PFSK-1 (cell line): Measurements from ENCODE around the gene LIMS2.

ENCODE experiments used
- FOXP2 ChIP-seq: optimal IDR thresholded peaks from 2 replicates; pipeline ENCODE3; 2011; ENCODE audit warnings: borderline replicate concordance, control low read depth, inconsistent platforms; ENCODE audit not compliant: insufficient read depth; ENCODE audit errors: extremely low read length, extremely low read depth
- POLR2AphosphoS5 ChIP-seq: IDR thresholded peaks from 2 replicates; pipeline ENCODE4 v1.6.1; 2012; ENCODE audit warnings: low read depth, mild to moderate bottlenecking, control low read depth, low read length, moderate library complexity
- REST ChIP-seq, 2 experiments: IDR thresholded peaks; 2 replicates each; pipeline versions ENCODE4 v1.6.1 to v1.8.0; 2011 to 2012; ENCODE audit warnings: low read depth in 2 of 2, low read length in 2 of 2, control low read depth in 1 of 2, inconsistent platforms in 1 of 2, mild to moderate bottlenecking in 1 of 2, moderate library complexity in 1 of 2; ENCODE audit not compliant: insufficient read depth in 1 of 2
- SIN3A ChIP-seq: IDR thresholded peaks from 2 replicates; pipeline ENCODE4 v1.6.1; 2012; ENCODE audit warnings: mild to moderate bottlenecking, low read length, moderate library complexity, borderline replicate concordance; ENCODE audit not compliant: insufficient read depth
- TAF1 ChIP-seq: IDR thresholded peaks from 2 replicates; pipeline ENCODE4 v1.6.1; 2012; ENCODE audit warnings: low read length, control low read depth, borderline replicate concordance; ENCODE audit not compliant: insufficient read depth

Gene LIMS2

GRCh38 chr2:127683056-127683455 is 7.7 kb upstream of the LIMS2 start:
- TF ChIP-seq REST (IDR thresholded peaks at IDR 0.05; ENCODE audit: insufficient read depth in 1 of 2, low read depth in 2 of 2, low read length in 2 of 2) (no peak), TAF1 (no peak), FOXP2 (no peak), SIN3A (no peak), POLR2AphosphoS5 (no peak)

DNA sequence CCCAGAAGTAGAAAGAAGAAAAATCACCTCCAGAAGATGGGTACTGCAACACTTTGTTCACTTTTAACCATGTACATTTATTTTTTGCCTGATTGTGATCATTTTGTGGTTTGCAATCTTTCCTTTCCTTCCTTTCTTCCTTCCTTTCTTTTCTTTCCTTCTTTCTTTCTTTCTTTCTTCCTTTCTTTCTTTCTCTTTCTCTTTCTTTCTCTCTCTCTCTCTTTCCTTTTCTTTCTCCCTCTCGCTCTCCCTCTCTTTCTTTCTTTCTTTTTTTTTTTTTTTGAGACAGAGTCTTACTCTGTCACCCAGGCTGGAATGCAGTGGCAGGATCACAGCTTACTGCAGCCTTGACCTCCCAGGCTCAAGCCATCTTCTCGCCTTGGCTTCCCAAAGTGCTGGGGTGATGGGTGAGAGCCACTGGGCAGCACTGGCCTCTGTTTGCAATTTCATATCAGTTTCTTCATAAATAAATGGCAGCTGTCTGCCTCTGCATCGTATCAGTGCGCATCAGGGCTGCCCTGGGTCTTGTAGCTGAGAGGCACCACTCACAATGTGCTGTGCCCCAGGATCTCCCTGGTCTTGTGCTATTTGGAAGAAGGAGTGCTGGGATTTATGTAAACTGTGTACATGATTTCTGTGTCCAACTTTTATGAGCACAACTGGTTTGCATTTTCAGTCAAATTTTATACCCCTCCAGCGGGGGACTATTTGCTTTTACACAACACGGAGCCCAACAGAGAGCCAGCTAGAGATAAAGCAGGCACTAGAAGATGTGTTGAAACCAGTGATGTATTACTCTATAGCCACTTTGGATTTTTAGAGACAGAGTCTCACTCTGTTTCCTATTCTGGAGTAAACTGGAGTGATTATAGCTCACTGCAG is 6.9 kb upstream of the LIMS2 start:
- TF ChIP-seq FOXP2 (no peak), POLR2AphosphoS5 (no peak), TAF1 (no peak), REST (IDR thresholded peaks at IDR 0.05; ENCODE audit: insufficient read depth in 1 of 2, low read depth in 2 of 2, low read length in 2 of 2) (no peak), SIN3A (no peak)

DNA sequence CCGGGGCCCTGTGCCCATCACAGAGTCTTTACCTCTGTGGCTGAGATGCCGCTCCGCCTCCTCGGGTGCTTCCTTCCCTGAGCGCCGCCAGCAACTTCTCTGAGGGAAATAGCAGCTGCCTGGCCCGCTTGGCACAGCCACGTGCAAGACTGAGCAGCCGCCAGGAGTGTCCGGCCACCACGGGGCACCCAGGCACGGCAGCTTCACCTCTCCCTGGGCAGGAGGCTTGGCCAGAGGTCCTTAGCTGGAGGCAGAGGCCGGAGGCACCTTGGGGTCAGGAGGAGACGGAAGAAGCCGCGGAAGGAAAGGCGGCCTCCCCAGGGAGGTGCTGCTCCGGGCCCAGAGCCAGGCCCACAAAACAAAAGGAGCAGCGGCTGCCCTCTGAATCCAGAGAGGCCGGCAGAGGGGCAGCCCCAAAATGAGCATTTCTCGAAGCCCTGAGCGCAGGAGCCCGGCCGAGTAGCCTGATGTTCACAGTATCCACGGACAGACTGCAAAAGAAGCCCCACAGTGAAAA is 6.0 kb upstream of the LIMS2 start:
- TF ChIP-seq TAF1: no peak

DNA sequence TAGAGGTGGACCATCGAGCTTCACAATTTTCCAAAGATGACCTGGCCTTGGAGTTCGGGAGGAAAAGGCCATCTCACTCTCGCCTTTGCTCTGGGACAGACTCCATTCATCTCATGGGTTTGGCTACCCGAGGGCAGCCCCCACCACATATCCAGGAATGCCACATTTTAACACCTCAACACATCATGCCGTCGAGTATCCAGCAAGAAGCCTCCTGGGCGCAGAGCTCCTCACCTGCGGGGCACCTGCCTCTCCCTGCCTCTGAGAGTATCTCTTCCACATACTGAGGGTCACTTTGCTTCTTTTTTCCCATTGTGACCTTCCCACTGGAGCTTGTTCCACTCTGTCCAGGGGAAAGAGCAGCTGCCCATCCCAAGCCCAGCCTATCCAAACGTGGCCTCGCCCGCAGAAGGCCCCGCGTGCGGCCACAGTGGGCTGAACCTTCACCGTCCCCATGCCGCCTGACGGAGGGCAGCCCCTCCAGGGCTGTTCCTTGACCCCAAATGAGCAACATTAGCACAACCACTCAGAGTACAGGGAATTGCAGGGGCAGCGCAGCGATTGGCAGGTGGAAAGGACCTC is 5.5 kb upstream of the LIMS2 start:
- no peak for TF ChIP-seq SIN3A
- TF ChIP-seq TAF1: no peak

DNA sequence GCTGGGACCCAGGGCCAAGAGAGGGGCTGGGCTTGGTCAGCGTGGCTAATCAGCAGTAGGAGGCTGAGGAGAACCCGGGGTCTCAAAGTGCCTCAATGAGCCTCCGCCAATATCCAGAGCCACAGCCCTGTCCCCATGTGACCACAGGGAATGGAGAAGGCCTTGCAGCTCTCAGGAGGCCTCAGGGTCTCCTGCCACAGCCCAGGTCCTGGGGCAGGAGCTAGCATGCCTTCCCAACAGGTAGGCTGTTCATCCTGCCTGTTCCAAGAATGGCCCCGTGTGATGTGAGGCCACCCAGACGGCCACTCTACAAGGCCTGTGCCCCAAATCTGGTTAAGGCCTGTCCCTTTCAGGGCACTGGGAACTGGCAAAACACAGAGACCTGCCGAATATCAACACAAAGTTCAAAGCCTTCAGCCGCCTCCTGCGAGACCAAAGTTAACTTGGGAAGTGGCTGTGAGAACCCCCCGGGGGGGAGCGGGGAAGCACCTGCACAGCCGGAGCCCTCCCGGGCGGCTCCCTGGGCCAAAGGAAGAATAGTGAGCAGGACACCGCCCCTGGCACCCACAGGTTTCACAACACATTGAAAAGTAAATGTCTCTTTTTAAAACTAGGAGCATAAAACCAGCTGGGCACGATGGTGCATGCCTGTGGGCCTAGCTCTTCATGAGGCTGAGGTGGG is 4.5 kb upstream of the LIMS2 start:
- no peak for TF ChIP-seq TAF1
- TF ChIP-seq POLR2AphosphoS5: no peak
- no peak for TF ChIP-seq SIN3A
- no peak for TF ChIP-seq FOXP2
- no peak for TF ChIP-seq REST (IDR thresholded peaks at IDR 0.05; ENCODE audit: insufficient read depth in 1 of 2, low read depth in 2 of 2, low read length in 2 of 2)

DNA sequence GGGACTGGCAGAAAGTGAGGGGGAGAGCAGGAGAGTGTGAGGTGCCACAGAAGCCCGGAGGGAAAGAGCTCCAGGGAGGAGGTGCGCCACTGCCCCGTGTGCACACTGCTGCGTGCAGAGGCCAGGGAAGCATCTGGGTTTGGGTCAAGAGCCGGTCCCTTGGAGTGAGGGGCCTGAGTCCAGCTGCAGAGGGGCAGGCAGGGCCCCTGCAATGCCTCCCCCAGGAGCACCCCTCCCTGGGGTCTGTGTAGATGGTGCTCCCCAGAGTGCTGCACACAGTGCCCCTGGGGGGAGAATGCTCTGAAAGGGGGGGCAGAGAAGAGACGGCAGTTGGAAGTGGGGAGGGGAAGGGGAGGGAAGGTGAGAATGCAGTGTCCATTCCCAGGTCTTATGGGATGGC is 3.7 kb upstream of the LIMS2 start:
- TF ChIP-seq POLR2AphosphoS5 (no peak), TAF1 (no peak), REST (IDR thresholded peaks at IDR 0.05; ENCODE audit: insufficient read depth in 1 of 2, low read depth in 2 of 2, low read length in 2 of 2) (no peak), FOXP2 (no peak), SIN3A (no peak)
